Upper lobe of left lung (tissue), 4 donors: ENCODE measurements around the gene NACC1.
"Not testable (repeated sequence)": the region's sequence is repeated elsewhere in the genome, so short reads cannot be mapped to it uniquely, and the experiment has no call there.

ENCODE experiments used
- POLR2AphosphoS5 ChIP-seq, 2 donors: sonication (generic); formaldehyde crosslinking; IDR thresholded peaks; one replicate each; pipeline ENCODE4 v1.5.1; 2017; ENCODE audit warnings: antibody characterized with exemption in 2 of 2
- TF ChIP-seq, protein P1 (sequence below), 6 experiments: fragments of 450-650 bp in 4 of 6; fragments of 200-600 bp in 2 of 6; sonication (generic) in 2 of 6; IDR thresholded peaks; one replicate each; pipeline ENCODE4 v1.5.1; 2016 to 2019; ENCODE audit warnings: antibody characterized with exemption in 6 of 6

DNA sequence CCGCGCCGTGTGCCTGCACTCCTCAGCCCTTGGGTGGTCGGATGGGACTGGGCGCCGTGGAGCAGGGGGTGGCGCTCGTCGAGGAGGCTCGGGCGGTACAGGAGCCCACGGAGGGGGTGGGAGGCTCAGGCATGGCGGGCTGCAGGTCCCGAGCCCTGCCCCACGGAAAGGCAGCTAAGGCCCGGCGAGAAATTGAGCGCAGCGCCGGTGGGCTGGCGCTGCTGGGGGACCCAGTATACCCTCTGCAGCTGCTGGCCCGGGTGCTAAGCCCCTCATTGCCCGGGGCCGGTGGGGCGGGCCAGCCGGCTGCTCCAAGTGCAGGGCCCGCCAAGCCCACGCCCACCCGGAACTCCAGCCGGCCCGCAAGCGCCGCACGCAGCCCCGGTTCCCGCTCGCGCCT is 68.6 kb downstream of the NACC1 start:
- TF ChIP-seq, protein P1, sequence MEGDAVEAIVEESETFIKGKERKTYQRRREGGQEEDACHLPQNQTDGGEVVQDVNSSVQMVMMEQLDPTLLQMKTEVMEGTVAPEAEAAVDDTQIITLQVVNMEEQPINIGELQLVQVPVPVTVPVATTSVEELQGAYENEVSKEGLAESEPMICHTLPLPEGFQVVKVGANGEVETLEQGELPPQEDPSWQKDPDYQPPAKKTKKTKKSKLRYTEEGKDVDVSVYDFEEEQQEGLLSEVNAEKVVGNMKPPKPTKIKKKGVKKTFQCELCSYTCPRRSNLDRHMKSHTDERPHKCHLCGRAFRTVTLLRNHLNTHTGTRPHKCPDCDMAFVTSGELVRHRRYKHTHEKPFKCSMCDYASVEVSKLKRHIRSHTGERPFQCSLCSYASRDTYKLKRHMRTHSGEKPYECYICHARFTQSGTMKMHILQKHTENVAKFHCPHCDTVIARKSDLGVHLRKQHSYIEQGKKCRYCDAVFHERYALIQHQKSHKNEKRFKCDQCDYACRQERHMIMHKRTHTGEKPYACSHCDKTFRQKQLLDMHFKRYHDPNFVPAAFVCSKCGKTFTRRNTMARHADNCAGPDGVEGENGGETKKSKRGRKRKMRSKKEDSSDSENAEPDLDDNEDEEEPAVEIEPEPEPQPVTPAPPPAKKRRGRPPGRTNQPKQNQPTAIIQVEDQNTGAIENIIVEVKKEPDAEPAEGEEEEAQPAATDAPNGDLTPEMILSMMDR (IDR thresholded peaks at IDR 0.05) = not testable (repeated sequence)
- not testable (repeated sequence) for TF ChIP-seq POLR2AphosphoS5 (IDR thresholded peaks at IDR 0.05)
